Endothelial cell (in vitro differentiated cells): Measurements from ENCODE around the gene CHID1. TPM values are rescaled to one million over a fixed set of nuclear protein-coding genes. Genes with fewer than 3 reads are reported as not detected.

ENCODE experiments used
- DNase-seq: peaks from one replicate; pipeline ENCODE4 v3.0.0; 2021; ENCODE audit warnings: low spot score
- H3K27ac Mint-ChIP-seq: one replicate; pipeline ENCODE4 v1.8.0; 2021; ENCODE audit warnings: mixed read lengths, inconsistent platforms; ENCODE audit not compliant: unreplicated experiment
- H3K27me3 Mint-ChIP-seq: one replicate; pipeline ENCODE4 v1.8.0; 2021; ENCODE audit warnings: mild to moderate bottlenecking, moderate library complexity, mixed read lengths, inconsistent platforms; ENCODE audit not compliant: unreplicated experiment
- H3K36me3 Mint-ChIP-seq: one replicate; pipeline ENCODE4 v1.8.0; 2021; ENCODE audit warnings: mild to moderate bottlenecking, low read depth, mixed read lengths, inconsistent platforms; ENCODE audit not compliant: unreplicated experiment
- H3K4me1 Mint-ChIP-seq: one replicate; pipeline ENCODE4 v1.8.0; 2021; ENCODE audit warnings: mild to moderate bottlenecking, mixed read lengths, inconsistent platforms; ENCODE audit not compliant: unreplicated experiment
- H3K4me3 Mint-ChIP-seq: one replicate; pipeline ENCODE4 v1.8.0; 2021; ENCODE audit warnings: mild to moderate bottlenecking, mixed read lengths, inconsistent platforms; ENCODE audit not compliant: unreplicated experiment
- H3K9me3 Mint-ChIP-seq: one replicate; pipeline ENCODE4 v1.8.0; 2021; ENCODE audit warnings: mixed read lengths, inconsistent platforms; ENCODE audit not compliant: unreplicated experiment
- total RNA-seq: library from RNA; stranded (reverse); fragmentation: NEBNext Ultra II Directional; extraction: Animal tissue kit (Norgen Biotek cat#: 25700); gene quantifications from one replicate; pipeline ENCODE4 v1.2.1, GENCODE V29; 2021; ENCODE audit not compliant: unreplicated experiment
- TF ChIP-seq, protein P1 (sequence below): fragments of 200-600 bp; sonication (generic); IDR thresholded peaks from one replicate; pipeline ENCODE4 v1.5.0; 2021; ENCODE audit warnings: antibody characterized with exemption; ENCODE audit not compliant: unreplicated experiment

Gene CHID1
- total RNA-seq, 1 donor from 2014 or later = 69.3 TPM

DNA sequence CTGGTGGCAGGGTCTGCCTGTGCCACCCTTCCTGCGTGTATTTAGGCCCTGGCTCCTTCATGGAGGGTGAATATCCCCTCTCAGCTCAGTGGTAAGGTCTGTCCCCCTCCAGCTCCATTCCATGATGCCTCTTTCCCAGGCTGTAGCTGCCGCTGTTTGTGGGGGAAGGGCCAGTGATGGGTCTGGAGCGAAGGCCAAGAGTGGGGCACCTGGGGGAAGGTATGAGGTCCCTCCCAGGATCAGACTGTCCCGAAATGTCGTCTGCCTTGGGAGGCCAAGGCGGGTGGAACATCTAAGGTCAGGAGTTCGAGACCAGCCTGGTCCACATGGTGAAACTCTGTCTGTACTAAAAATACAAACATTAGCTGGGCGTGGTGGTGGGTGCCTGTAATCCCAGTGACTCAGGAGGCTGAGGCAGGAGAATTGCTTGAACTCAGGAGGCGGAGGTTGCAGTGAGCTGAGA lies 76.7 kb downstream of the CHID1 start:
- Mint-ChIP-seq H3K27me3 (peaks cover 11% of the 10 kb centered on the region), H3K4me3 (peak overlapping the region; percentile 77), H3K9me3 (no peaks in the 10 kb centered on the region), H3K4me1 (peaks cover 7% of the 10 kb centered on the region), H3K27ac (no peak overlapping the region), H3K36me3 (no peaks in the 10 kb centered on the region)
- TF ChIP-seq, protein P1, sequence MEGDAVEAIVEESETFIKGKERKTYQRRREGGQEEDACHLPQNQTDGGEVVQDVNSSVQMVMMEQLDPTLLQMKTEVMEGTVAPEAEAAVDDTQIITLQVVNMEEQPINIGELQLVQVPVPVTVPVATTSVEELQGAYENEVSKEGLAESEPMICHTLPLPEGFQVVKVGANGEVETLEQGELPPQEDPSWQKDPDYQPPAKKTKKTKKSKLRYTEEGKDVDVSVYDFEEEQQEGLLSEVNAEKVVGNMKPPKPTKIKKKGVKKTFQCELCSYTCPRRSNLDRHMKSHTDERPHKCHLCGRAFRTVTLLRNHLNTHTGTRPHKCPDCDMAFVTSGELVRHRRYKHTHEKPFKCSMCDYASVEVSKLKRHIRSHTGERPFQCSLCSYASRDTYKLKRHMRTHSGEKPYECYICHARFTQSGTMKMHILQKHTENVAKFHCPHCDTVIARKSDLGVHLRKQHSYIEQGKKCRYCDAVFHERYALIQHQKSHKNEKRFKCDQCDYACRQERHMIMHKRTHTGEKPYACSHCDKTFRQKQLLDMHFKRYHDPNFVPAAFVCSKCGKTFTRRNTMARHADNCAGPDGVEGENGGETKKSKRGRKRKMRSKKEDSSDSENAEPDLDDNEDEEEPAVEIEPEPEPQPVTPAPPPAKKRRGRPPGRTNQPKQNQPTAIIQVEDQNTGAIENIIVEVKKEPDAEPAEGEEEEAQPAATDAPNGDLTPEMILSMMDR = no peak
- DNase-seq = no peak

DNA sequence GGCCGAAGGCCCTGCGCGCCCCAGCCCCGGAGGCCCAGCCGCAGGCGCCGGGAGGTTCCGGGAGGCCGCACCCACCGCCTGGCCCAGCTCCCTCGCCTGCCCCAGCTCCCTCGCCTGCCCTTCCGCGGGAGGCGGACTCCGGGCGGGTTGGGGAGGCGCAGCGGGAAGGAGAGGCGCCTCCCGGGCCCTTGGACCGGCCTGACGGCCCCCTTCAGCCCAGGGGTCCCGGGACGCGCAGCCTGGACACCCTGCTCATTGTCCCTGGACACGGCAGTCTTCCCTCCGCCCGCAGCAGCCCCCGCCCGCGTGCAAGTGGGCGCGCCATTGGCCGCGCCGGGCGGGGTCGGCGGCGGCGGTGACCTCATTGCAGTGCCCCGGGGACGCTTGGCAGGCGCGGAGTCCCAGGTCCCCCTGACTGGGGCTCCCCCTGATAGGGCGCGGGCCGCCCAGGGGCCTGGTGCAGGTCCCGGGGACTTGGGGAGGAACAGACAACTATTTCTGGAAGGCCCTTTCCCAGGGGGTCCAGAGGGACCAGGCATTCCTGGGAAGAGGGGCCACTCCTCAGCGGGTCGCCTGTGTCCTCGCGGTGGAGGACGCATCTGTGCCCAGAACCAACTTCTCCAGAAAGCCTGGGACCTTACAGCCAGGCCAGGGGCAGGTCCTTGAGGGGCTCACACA lies 77.4 kb downstream of the CHID1 start:
- DNase-seq = peak; percentile 45
- peak overlapping the region; percentile 77 for H3K4me3 Mint-ChIP-seq

GRCh38 chr11:832529-833113 lies 78.0 kb downstream of the CHID1 start, which contains the start of gene CD151:
CD151 (plus strand) TSS chr11:832952; CDS start chr11:836070, 3,118 bp downstream.
- peak within 1 kb of the TSS; percentile 77 for H3K4me3 Mint-ChIP-seq
- no peaks in the 10 kb centered on the region for H3K36me3 Mint-ChIP-seq
- TF ChIP-seq, protein P1 = no peak
- H3K9me3 Mint-ChIP-seq = no peaks in the 10 kb centered on the region
- peaks cover 14% of the 10 kb centered on the region for H3K27me3 Mint-ChIP-seq
- no peak within 1 kb of the TSS for H3K27ac Mint-ChIP-seq
- peaks cover 19% of the 10 kb centered on the region for H3K4me1 Mint-ChIP-seq
- no peak for DNase-seq

More for the DNA sequence above, 77.4 kb downstream of the CHID1 start:
- TF ChIP-seq, protein P1 = no peak
- Mint-ChIP-seq H3K27me3 (peaks cover 11% of the 10 kb centered on the region), H3K9me3 (no peaks in the 10 kb centered on the region), H3K36me3 (no peaks in the 10 kb centered on the region), H3K4me1 (peaks cover 13% of the 10 kb centered on the region), H3K27ac (no peak overlapping the region)

GRCh38 chr11:831961-832528 lies 78.6 kb downstream of the CHID1 start:
- H3K36me3 Mint-ChIP-seq = no peaks in the 10 kb centered on the region
- H3K4me1 Mint-ChIP-seq = peaks cover 21% of the 10 kb centered on the region
- TF ChIP-seq, protein P1 = no peak
- no peak for DNase-seq
- H3K4me3 Mint-ChIP-seq = no peak overlapping the region
- H3K27me3 Mint-ChIP-seq = peaks cover 15% of the 10 kb centered on the region
- H3K27ac Mint-ChIP-seq = no peak overlapping the region
- no peaks in the 10 kb centered on the region for H3K9me3 Mint-ChIP-seq
